ENCODE data around the gene NT5DC2.

NT5DC2 gene

GRCh38 chr3:52490035-52490938 lies 43.4 kb downstream of the NT5DC2 start:
- DNase-seq (ENCODE audit: low spot score): no peak
- H3K27ac ChIP-seq: peak overlapping the region; percentile 53
- CTCF ChIA-PET: interaction anchor here (0.6 kb wide), 2 partner anchors 43 to 420 kb away, joined by 3 to 7 read pairs; no protein-coding TSS in a partner anchor
- no peak for TF ChIP-seq CTCF (conservative IDR thresholded peaks at IDR 0.05; ENCODE audit: low read depth)
- POLR2A ChIA-PET (ENCODE audit: low non-redundant PET): no interaction called here

- H3K27ac ChIP-seq: peak overlapping the region; percentile 53
- DNase-seq (ENCODE audit: low spot score): no peak
- POLR2A ChIA-PET (ENCODE audit: low non-redundant PET): no interaction called here
- CTCF ChIA-PET: interaction anchor here (0.5 to 1.5 kb wide), 3 partner anchors 17 to 419 kb away, joined by 3 to 7 read pairs (median 5); no protein-coding TSS in a partner anchor
- no peak for TF ChIP-seq CTCF (conservative IDR thresholded peaks at IDR 0.05; ENCODE audit: low read depth)
Observed at GRCh38 chr3:52489453-52489852, 44.2 kb downstream of the NT5DC2 start.

GRCh38 chr3:52488746-52489145 lies 44.9 kb downstream of the NT5DC2 start:
- H3K27ac ChIP-seq: peak overlapping the region; percentile 53; the same call in 1 of the 2 replicates
- ChIA-PET POLR2A (ENCODE audit: low non-redundant PET) (no interaction called here), CTCF (interaction anchor here (1.5 kb wide), 1 partner anchor 16 kb away, joined by 5 read pairs; no protein-coding TSS in a partner anchor)
- TF ChIP-seq CTCF (conservative IDR thresholded peaks at IDR 0.05; ENCODE audit: low read depth): no peak
- no peak for DNase-seq (ENCODE audit: low spot score)

GRCh38 chr3:52487788-52488691 lies 45.6 kb downstream of the NT5DC2 start:
- H3K27ac ChIP-seq: peak overlapping the region; percentile 91; the same call in 1 of the 2 replicates
- ChIA-PET CTCF (interaction anchor here (1.5 kb wide), 1 partner anchor 16 kb away, joined by 5 read pairs; no protein-coding TSS in a partner anchor), POLR2A (ENCODE audit: low non-redundant PET) (no interaction called here)
- no peak for DNase-seq (ENCODE audit: low spot score)
- TF ChIP-seq CTCF (conservative IDR thresholded peaks at IDR 0.05; ENCODE audit: low read depth): no peak

- CTCF ChIA-PET: no interaction called here
- H3K27ac ChIP-seq: peak overlapping the region; percentile 91
- no peak for TF ChIP-seq CTCF (conservative IDR thresholded peaks at IDR 0.05; ENCODE audit: low read depth)
- POLR2A ChIA-PET (ENCODE audit: low non-redundant PET): no interaction called here
- no peak for DNase-seq (ENCODE audit: low spot score)
Observed at GRCh38 chr3:52487050-52487787, 46.4 kb downstream of the NT5DC2 start.

Data from RWPE1 (cell line).